GM21526 (cell line): ENCODE results near the gene BAIAP2.
"Not testable (repeated sequence)": the region's sequence is repeated elsewhere in the genome, so short reads cannot be mapped to it uniquely, and the experiment has no call there.

Source experiments
- ATAC-seq: cut with Tn5 transposase; IDR thresholded peaks from one replicate; pipeline ENCODE4 v1.9.1; 2021; ENCODE audit warnings: moderate library complexity; ENCODE audit not compliant: unreplicated experiment, low FRiP score

Gene BAIAP2

DNA sequence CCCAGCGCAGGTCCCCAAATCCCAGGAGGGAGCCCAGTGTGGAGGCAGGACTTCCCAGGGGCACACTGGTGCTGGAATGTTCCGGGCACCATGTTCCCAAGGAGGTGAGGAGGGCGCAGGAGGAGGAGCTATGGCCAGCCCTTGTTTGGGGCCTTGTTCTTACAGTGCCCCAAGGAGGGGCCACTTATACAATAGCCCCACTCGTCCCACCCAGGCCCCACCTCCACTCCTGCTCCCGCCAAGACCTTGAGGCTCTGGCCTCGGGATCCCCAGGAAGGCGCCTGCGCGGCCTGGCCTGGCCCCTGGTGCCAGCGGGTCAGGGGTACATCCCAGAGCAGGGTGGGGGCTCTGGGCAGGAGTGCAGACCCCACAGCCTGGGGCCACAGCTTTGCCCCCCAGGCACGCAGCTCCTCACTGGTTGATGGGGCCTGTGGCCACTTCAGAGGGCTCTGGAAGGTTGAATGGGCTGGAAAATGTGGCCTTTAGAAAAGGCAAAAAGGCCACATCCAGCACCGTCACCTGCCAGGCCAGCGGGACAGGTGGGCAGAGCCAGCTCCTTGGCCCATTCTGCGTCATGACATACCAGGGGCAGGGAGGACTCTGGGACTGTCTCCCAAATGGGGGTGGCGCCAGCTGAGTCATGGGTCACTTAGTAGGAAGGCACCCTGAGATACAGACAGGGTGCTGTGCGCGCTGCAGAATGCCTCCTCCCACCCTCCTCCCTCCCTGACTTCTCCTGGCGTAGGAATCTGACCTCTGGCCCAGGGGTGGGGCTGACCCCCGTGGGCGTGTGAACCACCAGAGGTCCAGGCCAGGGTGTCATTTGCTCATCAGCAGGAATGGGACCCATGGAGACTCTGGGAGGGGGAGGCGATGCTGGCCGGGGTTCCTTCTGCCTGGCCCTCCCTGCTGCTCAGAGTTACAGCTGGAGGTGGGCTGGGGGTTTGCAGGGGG, 98.1 kb downstream of the BAIAP2 start:
- ATAC-seq = no peak

DNA sequence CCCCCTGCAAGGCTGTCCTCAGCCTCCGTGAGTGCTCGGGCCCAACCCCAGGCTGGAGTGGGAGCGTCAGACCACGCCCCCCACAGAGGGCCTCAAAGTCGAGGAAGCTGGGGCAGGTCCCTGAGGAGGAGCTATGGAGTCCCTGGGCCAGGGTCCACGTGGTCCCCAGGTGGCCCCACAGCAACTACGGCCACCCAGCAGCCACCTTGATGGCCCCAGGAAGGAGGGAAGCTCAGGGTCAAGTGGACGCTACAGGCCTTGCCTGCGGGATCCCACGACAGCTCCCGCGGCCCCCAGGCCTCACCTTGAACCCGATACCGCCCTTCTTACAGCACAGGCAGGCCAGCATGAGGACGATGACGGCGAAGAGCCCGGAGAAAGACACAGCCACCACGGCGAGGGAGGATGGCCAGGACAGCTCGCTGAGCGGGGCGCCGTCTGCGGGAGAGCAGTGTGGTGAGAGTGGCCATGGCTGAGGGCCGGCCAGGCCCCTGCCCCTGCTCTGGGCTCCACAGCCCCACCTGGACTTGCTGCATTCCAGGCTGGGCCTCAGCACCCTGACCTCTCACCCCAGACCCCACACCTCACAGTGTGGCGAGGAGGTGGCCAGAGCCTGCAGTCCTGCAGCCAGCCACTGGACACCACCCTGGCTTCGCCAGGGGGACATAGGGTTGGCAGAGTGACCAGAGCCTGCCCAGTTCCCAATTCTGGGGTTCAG, 99.3 kb downstream of the BAIAP2 start:
- ATAC-seq = no peak

DNA sequence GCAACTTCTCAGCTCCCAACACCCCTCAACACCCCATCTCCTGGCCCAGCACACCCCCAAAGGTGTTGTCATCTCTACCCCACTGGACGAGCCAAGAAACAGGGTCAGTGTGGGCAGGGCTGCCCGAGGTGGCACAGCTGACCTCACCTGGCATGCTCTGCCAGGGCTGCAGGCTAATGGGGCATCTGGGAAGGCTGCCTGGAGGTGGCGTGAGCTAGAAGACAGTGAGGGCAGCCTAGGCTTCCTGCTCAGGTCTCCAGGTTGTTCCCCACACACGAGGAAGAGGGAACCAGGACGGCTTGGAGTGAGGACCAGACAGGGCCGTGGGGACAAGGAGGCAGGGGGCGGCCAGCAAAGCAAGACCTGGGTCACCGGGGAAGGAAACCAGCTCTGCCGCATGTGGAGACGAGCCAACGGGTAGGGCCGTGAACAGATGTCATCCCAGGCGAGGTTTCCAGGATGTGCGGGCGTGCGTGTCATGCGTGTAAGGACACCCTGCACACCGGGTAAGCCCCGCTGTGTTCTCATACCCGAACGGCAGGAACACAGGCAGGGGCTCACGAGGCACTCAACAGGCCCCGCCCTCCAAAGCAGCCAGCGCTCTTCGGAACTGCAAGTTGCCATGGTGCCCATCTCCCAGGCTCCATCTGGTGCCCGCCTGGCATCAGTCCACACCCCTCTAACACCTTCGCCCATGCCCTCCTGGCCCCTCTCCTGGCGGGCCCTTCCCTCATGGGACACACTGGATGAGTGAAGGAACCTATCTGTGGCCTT, 100.7 kb downstream of the BAIAP2 start:
- ATAC-seq = no peak

DNA sequence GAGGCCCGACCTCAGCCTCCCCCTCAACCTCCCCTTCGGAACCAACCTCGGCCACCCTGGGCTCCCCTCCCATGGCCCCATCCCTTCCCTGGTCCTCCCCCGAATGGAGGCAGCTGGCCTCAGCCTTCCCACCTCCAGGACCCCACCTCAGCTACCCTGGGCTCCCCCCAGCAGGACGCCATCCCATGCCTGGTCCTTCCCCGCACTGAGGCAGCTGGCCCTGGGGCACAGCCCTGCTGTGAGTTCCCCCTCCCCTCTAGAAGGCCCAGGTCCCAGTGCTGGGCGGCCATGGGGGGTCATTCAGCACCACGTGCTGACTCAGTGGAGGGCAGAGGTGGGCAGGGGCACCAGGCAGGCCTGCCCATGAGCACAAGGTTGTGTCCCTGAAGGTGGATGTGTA, 101.4 kb downstream of the BAIAP2 start:
- ATAC-seq = no peak

DNA sequence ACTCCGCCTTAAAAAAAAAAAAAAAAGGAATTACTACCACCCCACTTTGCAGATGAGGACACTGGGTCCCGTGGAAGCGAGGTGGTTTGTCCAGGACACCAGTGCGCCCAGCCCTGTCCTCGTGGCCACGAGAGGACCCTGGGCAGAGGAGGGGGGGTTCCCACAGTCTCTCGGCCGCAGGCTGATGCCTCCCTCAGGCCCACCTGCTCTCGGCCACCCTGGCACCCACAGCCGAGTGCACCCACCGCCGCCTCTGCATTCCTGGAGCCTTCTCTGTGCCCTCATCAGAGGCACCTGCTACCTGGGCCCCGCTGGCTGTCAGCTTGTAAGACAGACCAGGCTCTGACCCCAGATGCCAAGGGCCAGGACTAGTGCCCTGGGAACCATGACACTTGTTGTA, 102.3 kb downstream of the BAIAP2 start:
- ATAC-seq = no peak

DNA sequence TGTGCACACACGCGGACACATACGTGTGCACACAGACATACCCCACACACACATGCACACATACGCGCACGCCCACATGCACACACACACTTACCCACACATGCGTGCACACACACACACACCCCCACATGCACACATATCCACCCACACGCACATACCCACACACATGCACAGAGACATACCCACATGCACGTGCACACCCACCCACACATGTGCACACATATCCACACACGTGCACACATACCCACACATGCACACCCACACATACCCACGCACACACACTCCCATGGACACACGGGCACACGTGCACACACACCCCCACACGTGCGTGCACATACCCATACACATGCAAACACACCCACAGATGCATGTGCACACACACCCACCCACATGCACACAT, 103.1 kb downstream of the BAIAP2 start:
- no peak for ATAC-seq

DNA sequence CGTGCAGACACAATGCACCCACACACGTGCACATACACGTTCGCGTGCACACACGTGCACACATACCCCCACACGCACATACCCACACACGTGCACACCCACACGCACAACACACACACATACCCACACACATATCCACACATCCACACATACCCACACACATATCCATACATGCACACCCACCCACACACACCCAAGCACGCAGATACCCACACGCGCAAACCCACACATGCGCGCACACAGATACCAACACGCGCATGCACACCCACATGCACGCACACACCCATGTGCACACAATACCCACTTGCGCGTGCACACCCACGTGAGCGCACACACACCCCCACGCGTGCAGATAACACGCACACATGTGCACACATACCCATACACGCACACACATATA, 103.5 kb downstream of the BAIAP2 start:
- ATAC-seq = no peak

DNA sequence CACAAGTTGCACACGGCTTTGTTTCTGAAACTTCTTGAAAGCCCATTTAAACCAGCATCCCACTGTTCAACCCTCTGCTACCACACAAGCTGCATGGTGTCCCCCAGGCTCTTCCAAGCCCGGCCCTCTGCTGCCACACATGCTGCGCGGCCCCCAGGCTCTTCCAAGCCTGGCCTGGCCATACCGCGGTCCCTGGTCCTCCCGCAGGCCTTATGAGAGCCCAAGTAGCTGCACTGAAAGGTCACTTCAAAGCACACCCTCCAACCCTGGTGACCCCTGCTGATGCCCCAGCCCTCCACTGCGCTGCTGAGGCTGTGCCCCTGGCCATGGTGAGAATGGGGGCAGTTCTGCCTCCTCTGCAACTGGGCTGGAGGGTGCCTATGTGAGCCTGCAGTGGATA, 104.5 kb downstream of the BAIAP2 start:
- ATAC-seq = no peak

DNA sequence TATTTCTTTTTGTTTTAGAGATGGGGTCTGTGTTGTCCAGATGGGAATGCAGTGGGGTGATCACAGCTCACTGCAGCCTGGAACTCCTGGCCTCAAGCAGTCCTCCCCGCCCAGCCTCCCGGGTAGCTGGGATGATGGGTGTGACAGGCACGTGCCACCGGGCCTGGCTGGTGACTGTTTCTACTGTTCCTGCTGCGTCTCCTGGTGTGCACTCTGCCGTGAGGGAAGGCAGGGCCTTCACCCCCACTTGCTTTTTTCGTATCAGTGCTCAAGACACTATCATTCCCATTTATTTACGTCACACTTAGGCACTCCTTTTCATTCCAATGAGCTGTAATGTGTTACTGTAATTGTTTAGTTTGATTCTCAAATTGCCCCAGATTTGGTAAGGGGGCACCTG, 105.1 kb downstream of the BAIAP2 start:
- no peak for ATAC-seq

DNA sequence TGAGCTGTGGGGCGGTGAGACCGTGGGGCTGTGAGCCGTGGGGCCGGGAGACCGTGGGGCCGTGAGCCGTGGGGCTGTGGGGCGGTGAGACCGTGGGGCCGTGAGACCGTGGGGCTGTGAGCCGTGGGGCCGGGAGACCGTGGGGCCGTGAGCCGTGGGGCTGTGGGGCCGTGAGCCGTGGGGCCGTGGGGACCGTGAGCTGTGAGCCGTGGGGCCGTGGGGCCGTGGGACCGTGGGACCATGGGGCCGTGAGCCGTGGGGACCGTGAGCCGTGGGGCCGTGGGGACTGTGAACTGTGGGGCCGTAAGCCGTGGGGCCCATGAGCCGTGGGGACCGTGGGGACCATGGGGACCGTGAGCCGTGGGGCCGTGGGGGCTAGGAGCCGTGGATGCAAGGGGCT, 105.7 kb downstream of the BAIAP2 start:
- no peak for ATAC-seq

DNA sequence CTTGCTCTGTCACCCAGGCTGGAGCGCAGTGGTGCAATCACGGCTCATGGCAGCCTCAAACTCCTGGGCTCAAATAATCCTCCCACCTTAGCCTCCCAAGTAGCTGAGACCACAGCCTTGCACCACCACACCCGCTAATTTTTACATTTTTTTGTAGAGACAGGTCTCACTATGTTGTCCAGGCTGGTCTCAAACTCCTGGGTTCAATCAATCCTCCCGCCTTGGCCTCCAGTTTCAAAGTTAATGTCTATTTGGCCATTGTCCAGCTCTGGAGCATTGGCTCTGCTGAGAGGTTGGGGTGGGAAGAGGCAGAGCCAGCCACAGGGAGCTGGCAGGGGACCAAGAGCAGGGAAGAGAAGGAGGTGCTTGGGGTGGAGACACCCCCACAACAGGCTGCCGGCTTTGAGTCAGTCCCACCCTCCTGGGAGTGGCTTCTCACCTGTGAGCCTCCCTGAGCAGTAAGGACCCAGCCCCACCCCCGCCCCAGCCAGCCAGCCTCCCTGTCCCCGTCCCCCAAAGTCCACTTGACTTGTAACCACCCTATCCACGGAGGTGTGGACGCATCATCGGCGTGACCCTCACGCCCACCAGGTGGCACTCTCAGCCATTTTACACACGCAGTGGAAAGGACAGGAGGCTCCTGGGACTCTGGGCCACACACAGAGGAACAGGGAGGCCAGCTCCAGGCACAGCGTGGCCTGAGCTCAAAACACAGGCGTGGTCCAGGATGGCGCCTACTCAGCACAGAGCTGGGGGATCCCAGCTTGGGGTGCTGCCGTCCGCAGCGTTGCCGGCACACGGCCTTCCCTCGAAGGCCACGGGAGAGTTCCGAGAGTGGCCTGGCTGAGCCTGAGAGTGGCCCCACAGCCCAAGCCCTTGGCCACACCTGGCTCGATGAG, 107.6 kb downstream of the BAIAP2 start:
- ATAC-seq = no peak

DNA sequence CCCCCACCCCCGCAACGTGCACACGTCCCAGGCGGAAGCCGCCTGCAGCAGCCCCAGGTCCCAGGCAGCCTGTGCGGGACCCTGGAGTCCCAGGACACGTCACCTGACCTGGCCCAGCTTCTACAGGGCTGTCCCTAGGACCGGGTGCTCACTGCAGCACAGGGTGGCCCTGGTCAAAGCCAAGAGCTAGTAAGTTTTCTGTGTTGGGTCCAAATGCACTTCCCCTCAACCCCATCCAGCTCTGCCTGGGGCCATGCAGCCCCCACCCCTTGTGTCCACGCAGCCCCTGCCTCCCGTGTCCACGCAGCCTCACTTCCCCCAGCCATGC, 108.2 kb downstream of the BAIAP2 start:
- no peak for ATAC-seq

DNA sequence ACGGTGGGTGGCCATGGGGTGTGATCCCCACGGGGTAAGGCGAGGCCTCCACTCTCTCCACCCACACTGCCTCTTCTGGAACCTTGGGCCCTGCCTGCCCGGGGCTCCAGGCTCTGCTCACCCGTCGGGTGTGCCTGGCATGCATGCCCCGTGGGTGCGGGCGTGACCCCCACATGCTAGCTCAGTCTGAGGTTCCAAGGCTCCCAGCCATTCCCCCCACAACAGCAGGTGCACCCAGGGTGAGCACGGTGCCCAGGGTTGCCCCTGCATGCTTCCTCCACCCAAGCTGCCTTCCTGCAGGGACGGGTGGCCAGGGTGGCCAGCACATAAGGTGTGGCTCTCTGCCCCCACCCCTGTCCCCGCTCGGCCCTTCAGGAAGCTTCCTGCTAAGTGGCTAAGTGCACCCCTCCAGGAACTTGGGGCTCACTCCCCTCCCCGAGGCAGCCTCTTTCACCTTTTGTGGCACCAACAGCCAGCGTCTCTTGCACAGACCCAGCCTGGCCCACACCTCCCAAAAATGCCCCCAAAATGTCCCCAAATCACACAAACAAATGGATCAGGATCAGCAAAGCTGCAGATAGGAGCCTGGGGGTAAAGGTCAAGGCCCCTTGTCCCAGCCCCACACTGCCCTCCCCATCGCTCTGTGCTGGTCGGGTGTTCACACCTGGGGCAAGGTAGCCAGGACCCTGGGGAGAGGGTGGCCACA, 108.9 kb downstream of the BAIAP2 start:
- no peak for ATAC-seq

DNA sequence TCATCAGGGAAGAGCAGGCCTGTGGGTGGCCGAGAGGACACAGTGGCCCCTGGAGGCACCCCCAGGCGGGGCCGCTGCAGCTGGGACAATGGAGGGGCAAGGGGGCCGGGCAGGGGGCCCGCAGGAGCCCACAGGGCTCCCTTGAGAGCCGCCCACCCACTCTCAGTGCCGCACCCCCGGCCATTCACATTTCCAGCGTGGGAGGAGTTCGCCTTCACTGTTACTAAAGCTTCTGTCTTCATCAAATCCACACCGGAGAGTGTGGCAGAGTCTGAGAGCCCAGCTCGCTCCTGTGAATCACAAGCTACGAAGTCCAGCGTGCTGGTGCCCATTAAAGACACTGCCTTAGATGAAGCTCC, 109.5 kb downstream of the BAIAP2 start:
- ATAC-seq = no peak

DNA sequence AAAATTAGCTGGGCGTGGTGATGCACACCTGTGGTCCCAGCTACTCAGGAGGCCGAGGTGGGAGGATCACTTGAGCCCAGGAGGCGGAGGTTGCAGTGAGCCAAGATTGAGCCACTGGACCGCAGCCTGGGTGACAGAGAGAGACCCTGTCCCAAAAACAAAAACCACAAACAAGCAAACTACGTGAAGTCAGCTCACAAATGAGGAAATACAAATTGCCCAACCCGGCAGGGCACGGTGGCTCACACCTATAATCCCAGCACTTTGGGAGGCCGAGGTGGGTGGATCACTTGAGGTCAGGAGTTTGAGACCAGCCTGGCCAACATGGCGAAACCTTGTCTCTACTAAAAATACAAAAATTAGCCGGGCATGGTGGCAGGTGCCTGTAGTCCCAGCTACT, 111.3 kb downstream of the BAIAP2 start:
- not testable (repeated sequence) for ATAC-seq

DNA sequence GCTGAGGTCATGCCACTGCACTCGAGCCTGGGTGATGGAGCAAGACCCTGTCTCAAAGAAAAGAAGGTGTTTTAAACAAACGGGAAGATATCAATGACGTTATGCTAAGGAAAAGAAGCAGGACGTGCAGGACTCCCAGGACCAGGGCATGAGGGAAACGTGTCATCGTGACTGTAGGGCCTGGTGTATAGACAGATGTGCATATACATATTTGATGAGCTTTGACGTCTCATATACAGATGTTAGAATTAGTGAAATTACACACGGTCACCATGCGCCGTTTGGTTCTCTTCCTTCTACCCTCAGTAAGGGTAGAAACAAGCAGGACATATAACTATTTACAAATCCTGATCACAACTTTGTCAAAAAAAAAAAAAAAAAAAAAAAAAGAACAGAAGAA, 112.8 kb downstream of the BAIAP2 start:
- ATAC-seq = no peak

DNA sequence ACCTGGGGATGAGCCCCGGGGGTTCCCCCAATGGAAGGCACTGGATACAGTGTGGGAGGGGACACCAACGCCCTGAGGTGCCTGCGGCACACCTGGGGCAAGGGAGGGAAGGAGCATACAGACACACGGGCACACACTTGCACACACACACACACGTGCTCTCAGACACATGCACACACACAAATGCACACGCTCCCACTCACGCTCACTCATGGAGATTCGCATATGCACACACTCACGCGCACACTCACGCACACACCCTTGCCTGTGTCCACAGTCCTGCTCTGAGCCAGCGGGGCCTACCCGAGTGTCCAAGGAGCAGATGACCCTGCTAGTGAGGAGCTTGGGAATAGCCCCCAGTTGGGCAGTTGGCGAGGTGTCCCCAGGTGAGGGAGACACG, 113.6 kb downstream of the BAIAP2 start:
- no peak for ATAC-seq

DNA sequence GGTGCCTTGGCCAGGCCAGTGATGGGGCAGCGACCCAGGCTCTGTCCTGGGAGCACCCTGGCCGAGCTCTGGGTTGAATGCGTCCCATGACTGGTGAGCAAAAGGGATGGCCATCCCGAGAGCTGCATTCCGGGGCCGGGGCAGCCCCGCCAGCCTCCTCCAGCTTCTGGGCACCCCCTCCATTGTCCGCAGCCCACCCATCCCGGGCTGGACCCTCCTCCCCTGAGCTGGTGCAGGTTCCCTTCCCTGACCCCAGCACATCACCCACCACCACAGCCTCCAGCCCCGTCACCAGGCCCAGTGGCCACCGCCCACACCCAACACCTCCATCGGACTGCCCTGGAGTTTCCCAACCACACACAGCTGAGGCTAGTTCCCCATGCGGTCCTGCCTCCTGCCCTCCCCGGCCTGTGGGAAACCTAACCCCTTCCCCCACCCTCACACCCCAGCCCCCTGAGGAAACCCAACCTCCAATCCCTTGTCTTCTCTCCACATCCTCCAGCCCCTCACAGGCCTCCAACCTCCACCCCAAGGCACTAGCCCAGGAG, 114.1 kb downstream of the BAIAP2 start:
- ATAC-seq = no peak

DNA sequence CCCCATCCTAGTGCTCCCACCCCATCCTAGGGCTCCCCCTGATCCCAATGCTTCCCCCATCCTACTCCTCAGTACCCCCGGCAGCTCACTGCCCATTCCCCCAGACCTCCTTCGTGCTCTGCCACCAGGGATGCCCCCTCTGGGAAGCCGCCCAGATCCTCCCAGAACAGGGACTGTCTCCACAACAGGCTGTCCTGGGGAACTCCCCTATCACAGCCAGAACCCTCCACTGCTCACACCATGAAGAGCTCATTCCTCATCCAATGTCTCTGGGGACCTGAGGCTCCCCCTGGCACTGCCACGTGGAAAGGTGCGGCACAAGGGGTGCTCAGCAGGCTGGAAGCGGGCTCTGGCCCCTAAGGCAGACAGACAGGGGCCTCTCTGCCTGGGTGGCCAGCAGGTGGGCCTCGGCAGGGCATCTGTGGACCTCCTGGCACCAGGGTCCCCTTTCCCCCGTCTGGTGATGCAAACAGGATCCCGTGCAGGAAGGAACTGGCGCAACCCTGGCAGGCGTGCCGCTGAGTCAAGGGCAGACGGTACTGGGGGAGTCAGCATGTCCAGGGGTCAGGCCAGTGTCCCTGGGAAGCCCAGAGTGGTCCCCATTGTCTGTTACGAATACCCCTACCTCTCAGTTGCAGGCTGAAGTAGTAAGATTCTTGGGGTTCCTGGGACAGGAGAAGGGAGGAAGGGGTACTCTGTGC, 115.6 kb downstream of the BAIAP2 start:
- ATAC-seq = no peak
